HFFc6 (cell line): ENCODE measurements around the gene LAMB2. TPM values are rescaled to one million over a fixed set of nuclear protein-coding genes. Genes with fewer than 3 reads are reported as not detected.
A peak's percentile ranks its signal among the peaks of the same experiment; 100 is the strongest.

Experiments used
- DNase-seq: peaks from one replicate; pipeline ENCODE4 v3.0.0-alpha.2; 2018
- H3K27ac Mint-ChIP-seq: 2 replicates; pipeline ENCODE4 v1.8.0; 2020; ENCODE audit warnings: mild to moderate bottlenecking, mixed read lengths
- H3K27me3 Mint-ChIP-seq: 2 replicates; pipeline ENCODE4 v1.8.0; 2021; ENCODE audit warnings: mild to moderate bottlenecking, moderate library complexity, mixed read lengths; ENCODE audit not compliant: insufficient read depth
- H3K36me3 Mint-ChIP-seq: 2 replicates; pipeline ENCODE4 v1.8.0; 2021; ENCODE audit warnings: low read depth, mixed read lengths
- H3K4me1 Mint-ChIP-seq: 2 replicates; pipeline ENCODE4 v1.8.0; 2020; ENCODE audit warnings: low read depth, mixed read lengths
- H3K4me3 Mint-ChIP-seq: 2 replicates; pipeline ENCODE4 v1.8.0; 2020; ENCODE audit warnings: mild to moderate bottlenecking, moderate library complexity, mixed read lengths
- H3K9me3 Mint-ChIP-seq: 2 replicates; pipeline ENCODE4 v1.8.0; 2020; ENCODE audit warnings: mild to moderate bottlenecking, mixed read lengths
- total RNA-seq, 6 experiments: library from RNA; stranded (reverse); fragmentation: NEBNext Ultra II Directional; extraction: Animal tissue kit (Norgen Biotek cat#: 25700); gene quantifications; 2 replicates in 1 of 6; 3 replicates in 5 of 6; pipeline ENCODE4 v1.2.3, GENCODE V29; 2021
- TF ChIP-seq, protein P1 (sequence below): fragments of 200-600 bp; sonication (generic); IDR thresholded peaks from 2 replicates; pipeline ENCODE4 v1.5.0; 2021; ENCODE audit warnings: antibody characterized with exemption, mild to moderate bottlenecking

Gene LAMB2
- total RNA-seq, 6 experiments from 2014 or later: 432 to 518 (median 449) TPM

DNA sequence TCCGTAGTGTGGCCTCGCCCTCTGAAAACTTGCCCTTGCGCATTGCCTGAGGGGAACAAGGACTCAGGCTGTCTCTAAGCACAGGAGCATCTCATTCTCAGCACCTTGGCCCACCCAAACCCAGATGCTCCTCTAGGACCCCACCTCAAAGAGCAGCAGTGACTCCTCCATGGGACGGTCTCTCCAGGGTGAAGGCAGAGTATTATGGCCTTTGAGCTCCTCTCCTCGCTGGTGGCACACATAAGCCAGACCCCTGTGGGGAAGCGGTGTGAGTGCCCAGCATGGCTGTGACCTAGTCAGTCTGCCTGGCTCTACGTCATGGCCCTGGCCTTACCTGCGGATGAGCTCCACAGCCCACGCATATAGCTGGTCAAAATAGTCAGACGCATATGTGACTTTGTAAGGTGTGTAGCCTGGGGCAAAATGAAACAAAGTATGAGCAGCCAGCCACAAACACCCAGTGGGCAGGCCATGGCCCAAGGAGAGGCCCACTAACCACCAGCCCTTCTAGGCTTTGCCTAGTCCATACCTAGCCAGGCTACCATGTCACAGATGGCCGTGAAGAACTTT is 32.7 kb downstream of the LAMB2 start:
- no peak for DNase-seq

GRCh38 chr3:49098910-49099630 is 33.8 kb downstream of the LAMB2 start:
- Mint-ChIP-seq H3K4me1 (peaks cover 17% of the 10 kb centered on the region), H3K27me3 (peaks cover 2% of the 10 kb centered on the region), H3K9me3 (no peaks in the 10 kb centered on the region), H3K4me3 (no peak overlapping the region), H3K36me3 (peaks cover 34% of the 10 kb centered on the region), H3K27ac (no peak overlapping the region)
- TF ChIP-seq, protein P1, sequence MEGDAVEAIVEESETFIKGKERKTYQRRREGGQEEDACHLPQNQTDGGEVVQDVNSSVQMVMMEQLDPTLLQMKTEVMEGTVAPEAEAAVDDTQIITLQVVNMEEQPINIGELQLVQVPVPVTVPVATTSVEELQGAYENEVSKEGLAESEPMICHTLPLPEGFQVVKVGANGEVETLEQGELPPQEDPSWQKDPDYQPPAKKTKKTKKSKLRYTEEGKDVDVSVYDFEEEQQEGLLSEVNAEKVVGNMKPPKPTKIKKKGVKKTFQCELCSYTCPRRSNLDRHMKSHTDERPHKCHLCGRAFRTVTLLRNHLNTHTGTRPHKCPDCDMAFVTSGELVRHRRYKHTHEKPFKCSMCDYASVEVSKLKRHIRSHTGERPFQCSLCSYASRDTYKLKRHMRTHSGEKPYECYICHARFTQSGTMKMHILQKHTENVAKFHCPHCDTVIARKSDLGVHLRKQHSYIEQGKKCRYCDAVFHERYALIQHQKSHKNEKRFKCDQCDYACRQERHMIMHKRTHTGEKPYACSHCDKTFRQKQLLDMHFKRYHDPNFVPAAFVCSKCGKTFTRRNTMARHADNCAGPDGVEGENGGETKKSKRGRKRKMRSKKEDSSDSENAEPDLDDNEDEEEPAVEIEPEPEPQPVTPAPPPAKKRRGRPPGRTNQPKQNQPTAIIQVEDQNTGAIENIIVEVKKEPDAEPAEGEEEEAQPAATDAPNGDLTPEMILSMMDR: no peak
- no peak for DNase-seq

More for the DNA sequence above, 32.7 kb downstream of the LAMB2 start:
- Mint-ChIP-seq H3K27me3 (no peaks in the 10 kb centered on the region; the same call in none of the 2 replicates), H3K4me3 (no peak overlapping the region), H3K4me1 (peaks cover 18% of the 10 kb centered on the region), H3K9me3 (no peaks in the 10 kb centered on the region), H3K27ac (no peak overlapping the region), H3K36me3 (peaks cover 34% of the 10 kb centered on the region)
- TF ChIP-seq, protein P1: no peak

- Mint-ChIP-seq H3K27me3 (peaks cover 2% of the 10 kb centered on the region), H3K4me1 (peaks cover 11% of the 10 kb centered on the region), H3K9me3 (no peaks in the 10 kb centered on the region), H3K36me3 (peaks cover 32% of the 10 kb centered on the region), H3K4me3 (no peak overlapping the region), H3K27ac (no peak overlapping the region)
- no peak for DNase-seq
- TF ChIP-seq, protein P1: no peak
These were observed 34.4 kb downstream of the LAMB2 start for GRCh38 chr3:49098429-49098828.

GRCh38 chr3:49093853-49094767 is 38.7 kb downstream of the LAMB2 start, which contains the start of gene QRICH1:
Gene QRICH1, minus strand, starts transcription at chr3:49094071. Its CDS starts 17,054 bp downstream, at chr3:49077017.
- H3K27ac Mint-ChIP-seq: peak within 1 kb of the TSS; percentile 99
- H3K9me3 Mint-ChIP-seq: no peaks in the 10 kb centered on the region
- peaks cover 12% of the 10 kb centered on the region for H3K36me3 Mint-ChIP-seq
- DNase-seq: peak; percentile 99
- TF ChIP-seq, protein P1: peak; percentile 64
- peaks cover 2% of the 10 kb centered on the region for H3K27me3 Mint-ChIP-seq
- H3K4me3 Mint-ChIP-seq: peak within 1 kb of the TSS; percentile 95
- H3K4me1 Mint-ChIP-seq: peaks cover 35% of the 10 kb centered on the region
